Panc1 (cell line): ENCODE results near the gene MEX3D. TPM values are rescaled to one million over a fixed set of nuclear protein-coding genes. Genes with fewer than 3 reads are reported as not detected.

ENCODE experiments used
- ATAC-seq: fragments of 200-7000 bp; cut with Tn5 transposase; 2 replicates; pipeline ENCODE4 v1.9.1; 2020; ENCODE audit warnings: mild to moderate bottlenecking, moderate library complexity
- BruUV-seq: library from RNA; stranded (reverse); fragments of 400-500 nt; replicated peaks from 2 replicates; lab custom pipeline; 2021; lab: Mats Ljungman, UMichigan
- CTCF ChIA-PET: fragments of 300-600 bp; sonication (Branson Sonifier 250); formaldehyde crosslinking; loops from one replicate; lab custom pipeline; 2022; ENCODE audit warnings: antibody characterized with exemption; lab: Charles Lee
- POLR2A ChIA-PET: fragments of 300-600 bp; sonication (Branson Sonifier 250); formaldehyde crosslinking; loops from one replicate; lab custom pipeline; 2022; ENCODE audit warnings: antibody characterized with exemption; lab: Charles Lee
- DNase-seq: peaks from one replicate; pipeline ENCODE4 v3.0.0-alpha.2; 2010; ENCODE audit warnings: low read depth, low spot score
- H3K27ac ChIP-seq: 2 replicates; pipeline ENCODE4 v1.5.1; 2011; ENCODE audit warnings: mild to moderate bottlenecking, low read length, inconsistent platforms
- H3K27me3 ChIP-seq: fragments of 200-500 bp; sonication (Bioruptor generic); 2 replicates; pipeline ENCODE4 v1.6.0; 2014; ENCODE audit warnings: low read length, inconsistent platforms; ENCODE audit not compliant: control insufficient read depth, insufficient read depth
- H3K36me3 ChIP-seq: fragments of 200-500 bp; sonication (Bioruptor generic); 2 replicates; pipeline ENCODE4 v1.5.1; 2014; ENCODE audit warnings: inconsistent platforms, mild to moderate bottlenecking, low read length, moderate library complexity; ENCODE audit not compliant: control insufficient read depth, insufficient read depth
- H3K4me1 ChIP-seq: 2 replicates; pipeline ENCODE4 v1.5.1; 2011; ENCODE audit warnings: inconsistent platforms, mild to moderate bottlenecking, low read length, moderate library complexity; ENCODE audit not compliant: control insufficient read depth, insufficient read depth
- H3K4me3 ChIP-seq, 2 experiments: 2 replicates each; pipeline ENCODE4 v1.5.1; 2011 to 2012; ENCODE audit warnings: low read depth in 2 of 2, low read length in 2 of 2, mild to moderate bottlenecking in 2 of 2, inconsistent platforms in 1 of 2, moderate library complexity in 1 of 2
- H3K9me3 ChIP-seq: fragments of 200-500 bp; sonication (Bioruptor generic); 2 replicates; pipeline ENCODE4 v1.5.1; 2014; ENCODE audit warnings: low read depth, mild to moderate bottlenecking, inconsistent platforms, low read length, moderate library complexity; ENCODE audit not compliant: control insufficient read depth, insufficient read depth
- CTCF ChIP-seq: fragments of 450-650 bp; IDR thresholded peaks from 2 replicates; pipeline ENCODE4 v1.5.1; 2017; ENCODE audit warnings: mild to moderate bottlenecking
- POLR2AphosphoS5 ChIP-seq: IDR thresholded peaks from 2 replicates; pipeline ENCODE4 v1.6.1; 2012; ENCODE audit warnings: mild to moderate bottlenecking, low read depth, low read length, moderate library complexity
- REST ChIP-seq, 2 experiments: IDR thresholded peaks; 2 replicates each; pipeline ENCODE4 v1.6.1; 2011 to 2012; ENCODE audit warnings: low read depth in 2 of 2, control low read depth in 1 of 2, low read length in 1 of 2, mild to moderate bottlenecking in 1 of 2, moderate library complexity in 1 of 2; ENCODE audit not compliant: insufficient read depth in 1 of 2
- SIN3A ChIP-seq: IDR thresholded peaks from 2 replicates; pipeline ENCODE4 v1.6.1; 2012; ENCODE audit warnings: low read depth, mild to moderate bottlenecking, low read length, moderate library complexity, borderline replicate concordance; ENCODE audit not compliant: insufficient read depth
- TCF7L2 ChIP-seq: IDR thresholded peaks from 2 replicates; pipeline ENCODE4 v1.6.1; 2011; ENCODE audit warnings: mild to moderate bottlenecking, low read depth, low read length, inconsistent platforms
- in situ Hi-C: cut with HindIII; loops from 2 replicates; pipeline ENCODE4 v1.10.0; 2016; ENCODE audit warnings: low sequenced_read_pairs, low pct_unique_long_range_greater_than_20kb
- intact Hi-C: fragments of 100-400 bp; cut with micrococcal nuclease; formaldehyde crosslinking; loops from one replicate; pipeline ENCODE4 v1.10.0; 2022; ENCODE audit not compliant: unreplicated experiment
- total RNA-seq: library from RNA; stranded (reverse); gene quantifications from one replicate; pipeline ENCODE4 v1.2.1, GENCODE V29; 2021; ENCODE audit not compliant: unreplicated experiment

MEX3D gene
- total RNA-seq, 1 experiment from 2014 or later, result 73.7 TPM

- BruUV-seq, result no TSS peak
- TF ChIP-seq SIN3A (no peak), TCF7L2 (no peak), CTCF (no peak), POLR2AphosphoS5 (no peak), REST (IDR thresholded peaks at IDR 0.05; ENCODE audit: insufficient read depth in 1 of 2, low read depth in 2 of 2, low read length in 1 of 2) (no peak)
- intact Hi-C loops, result no loop called here
- no peaks in the 10 kb centered on the region for H3K36me3 ChIP-seq
- POLR2A ChIA-PET, result no interaction called here
- no peaks in the 10 kb centered on the region for H3K9me3 ChIP-seq
- CTCF ChIA-PET, result no interaction called here
- H3K4me1 ChIP-seq, result no peaks in the 10 kb centered on the region
- H3K4me3 ChIP-seq, result no peak overlapping the region
- no peak overlapping the region for H3K27ac ChIP-seq
- DNase-seq (no peak), ATAC-seq (peak; percentile 69)
- in situ Hi-C loops, result no loop called here
- H3K27me3 ChIP-seq, result no peaks in the 10 kb centered on the region; the same call in 1 of the 2 replicates
Measured at GRCh38 chr19:1527650-1528309, 40.3 kb downstream of the MEX3D start.

GRCh38 chr19:1526979-1527649, 41.0 kb downstream of the MEX3D start:
- Histone ChIP-seq H3K4me1 (no peaks in the 10 kb centered on the region), H3K27ac (no peak overlapping the region), H3K27me3 (no peaks in the 10 kb centered on the region; the same call in 1 of the 2 replicates), H3K4me3 (no peak overlapping the region), H3K36me3 (no peaks in the 10 kb centered on the region), H3K9me3 (no peaks in the 10 kb centered on the region)
- in situ Hi-C loops (no loop called here), intact Hi-C loops (no loop called here)
- no peak for TF ChIP-seq REST (IDR thresholded peaks at IDR 0.05; ENCODE audit: insufficient read depth in 1 of 2, low read depth in 2 of 2, low read length in 1 of 2)
- TF ChIP-seq TCF7L2, result no peak
- no peak for TF ChIP-seq CTCF
- no peak for TF ChIP-seq POLR2AphosphoS5
- TF ChIP-seq SIN3A, result no peak
- ATAC-seq, result no peak
- no peak for DNase-seq
- ChIA-PET CTCF (no interaction called here), POLR2A (no interaction called here)
- no TSS peak for BruUV-seq
